Esophagus squamous epithelium (tissue), 4 donors: ENCODE data around the gene TPD52L2.

Experiments
- POLR2A ChIP-seq, 4 donors: fragments of 450-650 bp; IDR thresholded peaks; one replicate each; pipeline ENCODE4 v1.6.1; 2017; ENCODE audit warnings: antibody characterized with exemption in 4 of 4, mild to moderate bottlenecking in 4 of 4, moderate library complexity in 3 of 4
- TF ChIP-seq, protein P1 (sequence below), 6 experiments: fragments of 450-650 bp in 4 of 6; fragments of 200-600 bp in 2 of 6; sonication (generic) in 2 of 6; IDR thresholded peaks; one replicate each; pipeline ENCODE4 v1.5.1; 2016 to 2019; ENCODE audit warnings: antibody characterized with exemption in 6 of 6, mild to moderate bottlenecking in 4 of 6, moderate library complexity in 4 of 6

DNA sequence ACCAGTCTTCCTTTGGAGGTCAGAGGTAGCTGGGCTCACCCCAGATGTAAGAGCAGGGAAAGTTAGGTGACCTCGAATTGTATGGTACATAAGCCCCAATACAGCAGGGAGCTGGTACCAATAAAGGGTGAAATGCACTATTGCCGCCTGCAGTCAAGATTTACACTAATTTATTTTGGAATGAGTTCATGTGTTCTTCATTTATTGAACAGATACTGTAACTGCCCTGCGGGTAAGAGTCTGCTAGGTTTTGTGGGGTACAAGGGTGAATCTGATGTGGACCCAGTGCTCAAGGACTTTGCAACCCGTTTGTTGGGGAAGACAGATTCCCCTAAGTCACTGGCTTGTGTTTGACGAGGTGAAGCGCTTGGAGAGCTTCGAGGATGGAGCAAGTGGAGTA, 27.3 kb downstream of the TPD52L2 start:
- TF ChIP-seq, protein P1, sequence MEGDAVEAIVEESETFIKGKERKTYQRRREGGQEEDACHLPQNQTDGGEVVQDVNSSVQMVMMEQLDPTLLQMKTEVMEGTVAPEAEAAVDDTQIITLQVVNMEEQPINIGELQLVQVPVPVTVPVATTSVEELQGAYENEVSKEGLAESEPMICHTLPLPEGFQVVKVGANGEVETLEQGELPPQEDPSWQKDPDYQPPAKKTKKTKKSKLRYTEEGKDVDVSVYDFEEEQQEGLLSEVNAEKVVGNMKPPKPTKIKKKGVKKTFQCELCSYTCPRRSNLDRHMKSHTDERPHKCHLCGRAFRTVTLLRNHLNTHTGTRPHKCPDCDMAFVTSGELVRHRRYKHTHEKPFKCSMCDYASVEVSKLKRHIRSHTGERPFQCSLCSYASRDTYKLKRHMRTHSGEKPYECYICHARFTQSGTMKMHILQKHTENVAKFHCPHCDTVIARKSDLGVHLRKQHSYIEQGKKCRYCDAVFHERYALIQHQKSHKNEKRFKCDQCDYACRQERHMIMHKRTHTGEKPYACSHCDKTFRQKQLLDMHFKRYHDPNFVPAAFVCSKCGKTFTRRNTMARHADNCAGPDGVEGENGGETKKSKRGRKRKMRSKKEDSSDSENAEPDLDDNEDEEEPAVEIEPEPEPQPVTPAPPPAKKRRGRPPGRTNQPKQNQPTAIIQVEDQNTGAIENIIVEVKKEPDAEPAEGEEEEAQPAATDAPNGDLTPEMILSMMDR (IDR thresholded peaks at IDR 0.05), result no peak
- TF ChIP-seq POLR2A (IDR thresholded peaks at IDR 0.05), result no peak
